Right lobe of liver (tissue), 6 donors: Measurements from ENCODE around the gene CYGB. TPM values are rescaled to one million over a fixed set of nuclear protein-coding genes. Genes with fewer than 3 reads are reported as not detected.
"Not testable (repeated sequence)": the region's sequence is repeated elsewhere in the genome, so short reads cannot be mapped to it uniquely, and the experiment has no call there.

ENCODE experiments used
- ATAC-seq, 4 donors: fragments of 200-7000 bp; cut with Tn5 transposase; one replicate each; pipeline ENCODE4 v1.9.1; 2020; ENCODE audit warnings: mild to moderate bottlenecking in 4 of 4, moderate library complexity in 4 of 4
- DNase-seq, 3 donors: peaks; one replicate each; pipeline ENCODE4 v3.0.0-alpha.2; 2020
- H3K27ac ChIP-seq, 3 donors: fragments of 200-600 bp; one replicate each; pipeline ENCODE4 v1.8.0; 2022
- H3K27me3 ChIP-seq, 2 donors: fragments of 200-600 bp; one replicate each; pipeline ENCODE4 v1.8.0; 2022
- H3K36me3 ChIP-seq, 4 donors: fragments of 200-600 bp; sonication (generic) in 1 of 4; one replicate each; pipeline versions ENCODE4 v1.5.1 to v1.8.0; 2017 to 2022; ENCODE audit warnings: control low read depth in 1 of 4
- H3K4me1 ChIP-seq, 4 donors: fragments of 200-600 bp; sonication (generic) in 1 of 4; one replicate each; pipeline versions ENCODE4 v1.5.1 to v1.8.0; 2017 to 2022; ENCODE audit warnings: control low read depth in 1 of 4
- H3K4me3 ChIP-seq, 3 donors: fragments of 200-600 bp; one replicate each; pipeline ENCODE4 v1.8.0; 2022
- H3K9me3 ChIP-seq, 4 donors: fragments of 200-600 bp; sonication (generic) in 1 of 4; one replicate each; pipeline versions ENCODE4 v1.5.1 to v1.8.0; 2017 to 2022; ENCODE audit warnings: control low read depth in 1 of 4
- CTCF ChIP-seq, 4 donors: fragments of 200-600 bp in 3 of 4; fragments of 450-650 bp in 1 of 4; IDR thresholded peaks; one replicate each; pipeline versions ENCODE4 v1.5.1 to v1.8.0; 2016 to 2022; ENCODE audit warnings: antibody characterized with exemption in 4 of 4, mild to moderate bottlenecking in 2 of 4
- POLR2A ChIP-seq: fragments of 450-650 bp; IDR thresholded peaks from one replicate; pipeline ENCODE4 v1.6.1; 2017; ENCODE audit warnings: antibody characterized with exemption, mild to moderate bottlenecking
- WGBS: methylation state at CpG from one replicate; pipeline ENCODE4 v1.1.6; 2018; ENCODE audit warnings: low coverage, low lambda C conversion rate; ENCODE audit not compliant: insufficient coverage; ENCODE audit errors: missing lambda C conversion rate; 5-methylcytosine and 5-hydroxymethylcytosine counted together
- intact Hi-C, 2 donors: fragments of 100-400 bp; cut with DNase I; formaldehyde crosslinking; loops; one replicate each; pipeline versions ENCODE4 v1.11.2 to v1.14.1; 2022
- total RNA-seq, 6 experiments: library from RNA; depleted of rRNA in 2 of 6; stranded (reverse); fragments of >200 nt in 2 of 6; fragmentation: NEBNext Ultra II Directional in 3 of 6; extraction: Animal tissue kit (Norgen Biotek cat#: 25700) in 3 of 6; gene quantifications; one replicate each; pipeline versions ENCODE4 v1.1.0 to v1.2.4, GENCODE V29; 2016 to 2023
- donor health status: DM: no; HTN: yes; CAD: no.
- donor health status: DM: no; HTN: no; CAD: no.
- donor health status: DM: no; HTN: no; CAD: no.
- donor health status: DM: no; HTN: yes; CAD: no.
- donor health status: DM: no; HTN: yes; CAD: no.

CYGB gene
- total RNA-seq, 6 experiments from 2014 or later = 1.8 to 4.1 (median 3.1) TPM

GRCh38 chr17:76535788-76536510 lies 1.6 kb downstream of the CYGB start:
- intact Hi-C loops = no loop called here
- no peaks in the 10 kb centered on the region for H3K9me3 ChIP-seq
- WGBS = 80% methylated on average over 3 of the region's 19 CpGs
- no peaks in the 10 kb centered on the region for H3K36me3 ChIP-seq
- peaks cover 0 to 14% (median 4%) of the 10 kb centered on the region in 4 donors for H3K4me1 ChIP-seq
- H3K4me3 ChIP-seq = no peak overlapping the region
- H3K27me3 ChIP-seq = no peaks in the 10 kb centered on the region
- ATAC-seq (no peak), DNase-seq (no peak)
- TF ChIP-seq POLR2A (no peak), CTCF (IDR thresholded peaks at IDR 0.05) (no peak)
- H3K27ac ChIP-seq = no peak overlapping the region

- WGBS = 71% methylated on average over 1 of the region's 7 CpGs
- TF ChIP-seq CTCF (IDR thresholded peaks at IDR 0.05) = no peak
- TF ChIP-seq POLR2A = no peak
- H3K4me1 ChIP-seq = peaks cover 0 to 10% (median 5%) of the 10 kb centered on the region in 4 donors
Measured at GRCh38 chr17:76534831-76535732, 2.4 kb downstream of the CYGB start.

GRCh38 chr17:76533640-76534359 lies 3.7 kb downstream of the CYGB start:
- intact Hi-C loops = not testable (repeated sequence)

More at GRCh38 chr17:76534831-76535732, 2.4 kb downstream of the CYGB start:
- ATAC-seq (no peak), DNase-seq (no peak)
- Histone ChIP-seq H3K9me3 (no peaks in the 10 kb centered on the region), H3K27ac (no peak overlapping the region), H3K27me3 (no peaks in the 10 kb centered on the region), H3K4me3 (no peak overlapping the region), H3K36me3 (no peaks in the 10 kb centered on the region)
- intact Hi-C loops = no loop called here

GRCh38 chr17:76532072-76532651 lies 5.3 kb downstream of the CYGB start:
- no peak for DNase-seq
- H3K4me1 ChIP-seq = peaks cover 0 to 16% (median 0%) of the 10 kb centered on the region in 4 donors
- no peak overlapping the region for H3K27ac ChIP-seq
- H3K9me3 ChIP-seq = no peaks in the 10 kb centered on the region
- no peak overlapping the region for H3K4me3 ChIP-seq
- WGBS = 78% methylated on average over 8 of the region's 8 CpGs
- no peaks in the 10 kb centered on the region for H3K36me3 ChIP-seq
- ATAC-seq = no peak
- TF ChIP-seq POLR2A = no peak
- no peak for TF ChIP-seq CTCF (IDR thresholded peaks at IDR 0.05)
- H3K27me3 ChIP-seq = no peaks in the 10 kb centered on the region
- intact Hi-C loops = no loop called here

More at GRCh38 chr17:76533640-76534359, 3.7 kb downstream of the CYGB start:
- H3K9me3 ChIP-seq, H3K27me3 ChIP-seq, ATAC-seq, DNase-seq, H3K27ac ChIP-seq, H3K4me3 ChIP-seq, H3K36me3 ChIP-seq: not testable (repeated sequence)
- 92% methylated on average over 4 of the region's 9 CpGs for WGBS
- H3K4me1 ChIP-seq = peaks cover 0 to 16% (median 5%) of the 10 kb centered on the region in 4 donors
